ENCODE results near the gene USP50.
"Not testable (repeated sequence)": the region's sequence is repeated elsewhere in the genome, so short reads cannot be mapped to it uniquely, and the experiment has no call there.

USP50 gene

DNA sequence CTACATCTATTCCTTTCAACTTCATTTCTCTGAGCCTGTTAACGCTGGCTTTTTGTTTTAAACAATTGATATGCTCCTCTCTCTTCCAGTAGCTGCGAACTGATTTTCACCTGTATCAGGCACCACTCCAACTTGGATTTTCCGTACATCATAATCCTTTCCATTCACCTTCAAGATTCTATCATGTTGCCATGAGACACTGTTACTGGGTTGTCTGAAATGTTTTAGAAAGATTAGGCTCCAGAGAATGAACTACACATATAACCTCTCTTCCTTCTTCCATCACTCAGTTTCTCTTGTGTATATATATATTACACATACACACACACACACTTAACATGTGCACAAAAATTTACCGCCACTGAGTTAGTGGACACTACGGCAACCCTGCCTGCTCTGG, at the start of gene USP50:
TSS of gene USP50 (minus strand) at position 101 of the 400 bp plus-strand sequence. CDS start 141 bp downstream, outside the sequence.
- DNase-seq (ENCODE audit: low read depth in 2 of 2): no peak

DNA sequence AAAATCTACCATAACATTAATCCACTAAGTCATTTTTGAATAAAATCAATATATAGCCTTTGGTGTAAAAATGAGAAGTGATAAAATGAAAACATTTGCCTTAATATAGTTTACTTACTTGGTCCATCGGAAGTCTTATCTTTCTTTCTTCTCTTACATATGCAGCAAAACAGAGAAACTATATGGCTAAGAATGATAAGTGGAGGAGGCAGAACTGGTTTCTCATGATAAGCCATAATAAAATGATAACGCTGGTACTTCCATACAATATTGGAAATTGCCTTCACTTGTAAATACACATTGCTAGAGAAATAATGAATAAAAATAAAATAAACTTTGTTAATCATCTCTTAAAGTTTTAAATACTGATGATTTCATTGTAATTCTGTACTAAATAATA, 47.8 kb upstream of the USP50 start:
- no peak for DNase-seq (ENCODE audit: low read depth in 2 of 2)

DNA sequence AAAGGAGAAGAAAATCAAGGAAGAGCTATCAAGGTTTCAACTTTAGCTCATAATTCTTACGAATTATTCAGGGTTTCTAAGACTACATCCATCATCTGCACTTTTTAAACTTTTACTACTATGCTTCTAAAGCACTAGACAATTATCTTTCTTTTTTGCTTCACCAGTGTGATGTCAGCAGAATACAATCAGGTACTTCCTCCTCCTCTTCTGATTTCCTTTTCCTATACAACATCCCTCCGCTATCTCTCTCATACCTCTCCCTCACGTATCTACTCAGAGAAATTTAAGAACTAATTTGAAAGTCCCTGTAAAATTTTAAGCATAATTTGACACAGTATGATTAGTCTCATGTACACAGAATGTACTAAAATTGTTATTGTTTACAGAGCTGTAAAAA, 47.3 kb upstream of the USP50 start:
- no peak for DNase-seq (ENCODE audit: low read depth in 2 of 2)

DNA sequence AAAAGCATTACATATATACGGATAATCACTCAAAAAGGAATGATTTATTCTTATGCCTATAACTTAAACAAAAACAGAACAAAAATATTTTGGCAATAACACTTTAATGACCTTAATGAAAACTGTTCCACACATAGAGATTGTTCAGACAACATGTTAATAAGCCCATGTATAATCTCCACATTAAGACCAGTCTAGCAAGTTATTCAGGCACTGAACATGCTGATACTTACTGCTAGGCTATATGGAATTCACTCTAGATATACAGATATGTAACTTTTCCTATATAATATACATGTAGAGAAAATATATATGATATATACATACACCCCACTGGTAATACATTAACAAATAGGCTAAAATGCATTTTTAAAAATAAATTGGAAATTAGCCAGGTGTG, 43.8 kb upstream of the USP50 start:
- no peak for DNase-seq (ENCODE audit: low read depth in 2 of 2)

DNA sequence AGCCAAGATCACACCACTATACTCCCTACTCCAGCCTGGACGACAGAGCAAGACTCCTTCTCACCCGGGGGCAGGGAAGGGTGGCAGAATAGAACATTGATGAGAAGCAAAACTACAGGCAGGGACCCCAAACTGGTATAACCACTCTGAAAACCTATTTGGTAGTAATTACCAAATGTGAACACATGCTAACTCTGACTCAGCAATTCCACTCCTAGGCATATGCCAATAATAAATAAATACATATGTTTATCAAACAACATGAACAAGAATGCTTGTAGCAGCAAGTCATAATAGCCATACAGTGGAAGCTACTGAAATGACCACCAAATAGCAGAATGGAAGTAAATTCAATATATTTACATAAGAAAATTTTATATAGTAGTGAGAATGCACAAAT, 31.0 kb upstream of the USP50 start:
- DNase-seq (ENCODE audit: low read depth in 2 of 2): no peak

DNA sequence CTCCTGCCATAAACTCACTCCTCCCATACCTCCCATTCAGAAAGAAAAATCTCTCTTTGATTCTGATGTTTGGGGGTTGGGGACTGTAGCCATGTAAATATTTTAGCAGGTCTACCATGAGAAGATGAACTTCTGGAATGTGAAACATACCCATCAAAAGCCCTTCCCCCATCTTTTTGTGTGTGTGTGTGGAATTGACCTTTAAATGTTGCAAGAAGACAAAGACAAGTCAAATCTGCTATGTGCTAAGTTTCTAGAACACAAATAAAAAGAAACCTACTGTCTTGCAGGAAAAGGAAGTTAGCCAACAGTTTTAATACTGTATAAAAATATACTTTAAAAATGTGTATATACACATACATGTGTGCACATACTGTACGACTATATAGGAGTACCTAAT, 29.7 kb upstream of the USP50 start:
- DNase-seq (ENCODE audit: low read depth in 2 of 2): no peak

DNA sequence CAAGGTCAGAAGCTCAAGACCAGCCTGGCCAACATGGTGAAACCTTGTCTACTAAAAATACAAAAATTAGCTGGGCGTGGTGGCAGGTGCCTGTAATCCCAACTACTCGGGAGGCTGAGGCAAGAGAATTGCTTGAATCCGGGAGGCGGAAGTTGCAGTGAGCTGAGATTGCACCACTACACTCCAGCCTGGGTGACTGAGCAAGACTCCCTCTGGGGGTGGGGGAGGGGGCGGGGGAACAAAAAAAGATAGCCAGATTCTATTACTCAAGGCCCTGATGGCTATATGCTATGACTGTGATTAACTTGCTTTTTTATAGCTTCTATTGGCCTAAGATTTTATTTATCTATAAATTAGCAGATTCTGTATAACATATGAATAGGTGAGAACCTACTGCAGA, 27.4 kb upstream of the USP50 start:
- not testable (repeated sequence) for DNase-seq (ENCODE audit: low read depth in 2 of 2)

DNA sequence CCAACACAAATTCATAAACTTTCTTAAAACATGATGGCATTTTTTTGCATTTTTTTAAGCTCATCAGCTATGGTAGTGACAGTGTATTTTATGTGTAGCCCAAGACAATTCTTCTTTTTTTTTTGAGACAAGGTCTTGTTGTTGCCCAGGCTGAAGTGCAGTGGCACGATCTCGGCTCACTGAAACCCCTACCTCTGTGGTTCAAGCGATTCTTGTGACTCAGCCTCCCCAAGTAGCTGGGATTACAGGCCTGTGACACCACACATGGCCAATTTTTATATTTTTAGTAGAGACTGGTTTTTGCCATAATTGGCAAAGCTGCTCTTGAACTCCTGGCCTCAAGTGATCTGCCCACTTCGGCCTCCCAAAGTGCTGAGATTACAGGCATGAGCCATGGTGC, 17.3 kb upstream of the USP50 start:
- no peak for DNase-seq (ENCODE audit: low read depth in 2 of 2)

DNA sequence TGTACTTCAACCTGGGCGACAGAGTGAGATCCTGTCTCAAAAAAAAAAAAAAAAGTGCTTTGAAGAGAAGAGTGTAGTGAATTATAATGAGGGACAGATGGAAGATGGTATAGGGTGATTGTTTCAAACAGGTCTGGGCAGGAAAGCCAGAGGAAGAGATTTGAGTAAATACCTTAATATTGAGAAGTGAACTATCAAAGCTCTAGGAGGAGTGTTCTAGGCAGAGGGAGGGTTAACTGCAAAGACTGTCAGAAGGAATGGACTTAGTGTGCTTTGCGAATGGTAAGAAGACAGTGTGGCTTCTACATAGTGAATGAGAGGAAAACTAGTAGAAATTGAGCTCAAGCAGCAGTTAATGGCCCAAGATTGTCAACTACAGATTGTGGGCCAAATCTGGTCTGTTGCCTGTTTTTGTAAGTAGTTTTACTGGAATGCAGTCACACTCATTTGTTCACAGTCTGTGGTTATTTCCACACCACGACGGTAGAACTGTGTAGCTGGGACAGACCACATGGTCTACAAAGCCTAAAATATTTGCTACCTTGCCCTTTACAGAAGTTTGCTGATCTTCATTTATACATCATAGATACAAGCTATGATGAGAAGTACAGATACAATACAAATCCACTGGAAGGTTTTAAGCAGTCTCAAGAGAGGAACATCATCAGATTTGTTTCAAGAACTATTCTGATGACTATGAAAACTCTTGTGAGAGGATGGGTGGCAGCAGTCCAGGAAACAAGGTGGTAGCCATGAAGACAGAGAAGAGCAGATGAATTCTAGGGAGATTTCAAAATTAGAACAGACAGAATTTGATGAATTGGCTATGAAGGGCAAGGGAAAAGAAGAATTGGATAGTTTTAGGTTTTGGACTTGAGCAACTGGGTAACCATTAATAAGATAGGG, 16.5 kb upstream of the USP50 start:
- no peak for DNase-seq (ENCODE audit: low read depth in 2 of 2)

DNA sequence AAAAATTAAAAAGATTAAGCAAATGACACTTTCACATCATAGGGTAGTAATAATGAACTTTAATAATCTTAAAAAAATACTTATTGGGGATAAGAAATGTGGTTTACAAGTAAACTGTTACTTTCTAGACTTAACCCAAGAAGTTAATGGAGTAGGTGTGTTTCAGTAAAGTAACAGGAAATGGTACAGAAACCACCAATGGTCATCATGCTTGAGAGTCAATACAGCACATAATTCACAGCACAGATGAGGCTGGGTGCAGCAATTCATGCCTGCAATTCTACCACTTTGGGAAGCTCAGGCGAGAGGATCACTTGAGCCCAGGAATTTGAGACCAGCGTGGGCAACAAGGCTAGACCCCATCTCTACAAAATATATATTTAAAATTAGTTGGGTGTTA, 11.5 kb upstream of the USP50 start:
- DNase-seq (ENCODE audit: low read depth in 2 of 2): no peak

DNA sequence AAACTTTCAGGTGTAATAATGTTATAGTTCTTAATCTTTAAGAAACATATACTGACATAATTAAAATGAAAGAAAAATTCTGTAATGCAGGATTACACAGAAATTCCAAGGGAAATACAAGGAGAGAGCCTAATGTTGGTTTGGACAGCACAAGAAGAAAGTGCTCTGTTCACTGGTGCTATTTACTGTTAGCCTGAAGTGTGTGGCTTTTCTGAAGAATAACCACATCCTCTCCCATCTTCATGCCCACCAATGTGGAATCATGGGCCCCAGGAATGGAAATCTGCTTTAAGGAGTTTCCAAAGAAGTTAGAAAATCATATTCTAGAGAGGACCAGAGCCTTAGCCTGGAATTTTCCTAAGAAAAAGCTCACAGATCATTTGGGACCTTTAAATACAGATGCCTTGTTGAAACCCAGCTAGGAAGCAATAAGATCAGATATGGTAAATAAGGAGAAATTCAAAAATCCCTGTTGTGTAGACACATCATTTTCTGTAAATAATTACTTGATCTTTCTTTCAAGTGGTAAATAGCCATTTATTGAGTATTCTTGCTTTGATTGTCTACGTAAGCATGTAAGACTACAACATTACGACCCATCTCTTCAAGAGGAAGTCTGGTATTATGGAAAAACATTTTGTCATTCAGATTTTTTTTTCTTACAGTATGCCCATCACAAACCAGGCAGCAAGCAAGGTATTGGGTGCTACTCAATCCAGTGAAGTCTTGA, 10.3 kb upstream of the USP50 start:
- DNase-seq (ENCODE audit: low read depth in 2 of 2): no peak

DNA sequence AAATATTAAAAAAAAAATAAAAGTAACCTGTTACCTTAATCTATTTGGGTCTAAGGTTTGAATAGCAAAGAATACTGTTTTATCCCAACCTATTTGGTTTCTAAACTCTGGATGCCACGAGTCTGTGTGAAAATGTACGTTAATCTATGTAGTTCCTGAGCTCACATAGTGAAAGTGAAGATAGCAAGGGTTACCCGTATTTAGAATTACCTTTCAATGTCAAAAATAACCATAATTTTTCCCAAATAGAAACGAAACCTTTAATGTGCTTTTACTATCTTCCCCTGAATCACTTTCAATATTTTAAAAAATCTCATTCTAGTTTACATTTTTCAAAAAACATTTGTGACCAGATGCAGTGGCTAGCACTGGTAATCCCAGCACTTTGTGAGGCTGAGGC, 5.8 kb upstream of the USP50 start:
- no peak for DNase-seq (ENCODE audit: low read depth in 2 of 2)

DNA sequence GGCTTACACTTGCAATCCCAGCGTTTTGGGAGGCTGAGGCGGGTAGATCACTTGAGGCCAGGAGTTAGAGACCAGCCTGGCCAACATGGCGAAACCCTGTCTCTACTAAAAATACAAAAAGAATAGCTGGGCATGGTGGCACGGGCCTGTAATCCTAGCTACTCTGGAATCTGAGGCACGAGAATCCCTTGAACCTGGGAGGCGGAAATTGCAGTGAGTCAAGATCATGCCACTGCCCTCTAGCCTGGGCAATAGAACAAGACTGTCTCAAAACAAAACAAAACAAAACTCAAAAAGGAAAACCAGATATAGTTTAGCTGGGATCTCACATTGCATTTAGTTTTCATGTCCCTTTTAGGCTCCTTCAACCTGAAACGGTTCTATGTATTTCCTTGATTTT, 2.9 kb upstream of the USP50 start:
- DNase-seq (ENCODE audit: low read depth in 2 of 2): no peak

DNA sequence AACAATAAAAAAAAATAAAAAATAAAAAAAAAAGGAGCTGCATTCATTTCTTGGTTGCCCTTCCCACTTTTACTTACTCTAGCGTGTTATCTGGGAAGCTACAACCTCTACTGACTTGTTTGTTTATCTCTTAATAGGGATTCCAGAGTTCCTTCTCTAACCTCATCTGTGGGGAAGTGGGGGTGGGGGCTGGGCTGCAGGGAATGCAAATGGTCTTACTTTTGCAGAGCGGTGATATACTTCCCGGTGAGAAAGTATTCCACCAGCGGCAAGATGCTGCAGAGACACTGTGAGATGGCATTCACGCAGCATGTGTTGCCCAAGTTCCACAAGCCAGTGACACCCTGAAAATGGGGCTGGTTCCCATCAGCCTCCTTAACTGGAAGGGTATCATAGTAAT, 2.1 kb downstream of the USP50 start:
- no peak for DNase-seq (ENCODE audit: low read depth in 2 of 2)

DNA sequence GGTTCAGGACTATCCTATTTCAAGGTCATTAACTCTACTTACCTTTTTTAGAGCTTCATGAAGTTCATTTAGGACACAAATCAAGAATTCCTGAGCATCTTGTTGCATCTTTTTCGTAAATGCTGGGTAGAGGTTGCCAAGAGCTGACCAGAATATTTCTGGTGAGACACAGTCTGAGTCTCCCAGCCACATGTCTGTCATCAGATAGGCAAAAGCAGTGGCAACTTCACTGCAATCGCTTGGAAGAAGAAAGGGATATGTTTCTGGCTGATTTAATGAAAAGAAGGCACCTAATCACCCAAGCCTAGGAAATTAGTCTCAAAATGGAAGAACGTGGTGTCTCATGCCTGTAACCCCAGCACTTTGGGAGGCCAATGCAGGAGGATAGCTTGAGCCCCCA, 2.9 kb downstream of the USP50 start:
- DNase-seq (ENCODE audit: low read depth in 2 of 2): no peak

DNA sequence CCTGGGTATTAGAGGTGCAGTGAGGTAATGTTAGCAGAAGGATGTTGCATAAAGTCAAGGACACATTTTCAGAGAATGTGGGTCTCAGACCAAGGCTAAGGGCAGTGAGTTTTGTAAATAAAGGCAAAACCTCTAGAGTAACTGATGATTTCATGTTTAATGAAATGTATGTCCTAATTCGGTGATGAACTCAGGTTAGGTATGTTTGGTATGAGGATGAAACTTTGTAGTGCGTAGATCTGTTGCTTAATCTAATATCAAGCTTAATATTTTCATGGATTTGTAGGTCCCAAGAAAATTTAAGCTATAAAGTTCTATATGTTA, 3.6 kb downstream of the USP50 start:
- no peak for DNase-seq (ENCODE audit: low read depth in 2 of 2)

DNA sequence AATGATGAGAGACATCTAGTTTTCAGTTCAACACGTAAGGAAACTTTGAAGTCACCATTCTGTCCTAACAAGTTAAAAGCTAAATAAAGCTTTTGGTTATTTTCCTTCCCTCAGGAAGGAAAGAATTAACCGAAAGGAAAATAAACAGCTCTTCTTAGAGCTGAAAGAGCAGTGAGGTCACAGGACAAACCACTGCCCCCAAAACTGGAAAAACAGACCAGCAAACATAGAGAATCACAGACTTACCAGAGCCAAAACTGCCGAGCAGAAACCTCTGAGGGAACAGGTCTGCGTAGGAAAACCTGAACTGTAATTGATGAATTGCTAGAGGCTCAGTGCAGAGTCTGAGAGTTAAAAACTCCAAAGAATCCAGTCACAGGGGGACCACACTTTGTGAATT, 14.7 kb downstream of the USP50 start:
- DNase-seq (ENCODE audit: low read depth in 2 of 2): no peak

DNA sequence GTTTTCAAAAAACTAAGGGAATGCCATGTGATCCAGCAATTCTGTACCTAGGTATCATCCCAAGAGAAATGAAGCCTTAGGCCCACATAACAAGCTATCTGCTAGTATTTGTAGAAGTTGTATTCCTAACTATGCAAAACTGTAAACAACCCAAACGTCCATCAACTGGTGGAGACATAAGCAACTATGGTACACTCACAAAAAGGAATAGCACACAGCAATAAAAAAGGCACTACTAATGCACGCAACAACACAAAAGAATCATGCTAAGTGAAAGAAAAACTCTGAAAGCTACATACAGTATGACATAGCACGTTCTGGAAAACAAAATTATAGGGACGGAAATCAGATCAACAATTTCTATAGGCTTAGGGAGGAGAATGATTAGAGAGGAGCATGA, 15.3 kb downstream of the USP50 start:
- no peak for DNase-seq (ENCODE audit: low read depth in 2 of 2)

DNA sequence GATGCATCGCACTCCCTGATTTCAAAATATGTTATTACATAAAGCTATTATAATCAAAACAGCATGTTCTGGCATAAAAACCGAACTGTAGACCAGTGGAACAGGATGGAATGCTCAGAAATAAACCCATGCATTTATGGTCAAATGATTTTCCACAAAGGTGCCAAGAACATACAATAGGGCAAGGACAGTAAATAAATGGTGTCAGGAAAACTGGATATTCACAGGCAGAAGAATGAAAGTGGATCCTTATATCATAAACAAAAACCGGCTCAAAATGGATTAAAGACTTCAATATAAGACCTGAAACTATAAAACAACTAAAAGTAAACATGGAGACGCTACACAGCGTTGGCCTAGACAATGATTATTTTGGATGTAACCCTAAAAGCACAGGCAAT, 22.6 kb downstream of the USP50 start:
- no peak for DNase-seq (ENCODE audit: low read depth in 2 of 2)

DNA sequence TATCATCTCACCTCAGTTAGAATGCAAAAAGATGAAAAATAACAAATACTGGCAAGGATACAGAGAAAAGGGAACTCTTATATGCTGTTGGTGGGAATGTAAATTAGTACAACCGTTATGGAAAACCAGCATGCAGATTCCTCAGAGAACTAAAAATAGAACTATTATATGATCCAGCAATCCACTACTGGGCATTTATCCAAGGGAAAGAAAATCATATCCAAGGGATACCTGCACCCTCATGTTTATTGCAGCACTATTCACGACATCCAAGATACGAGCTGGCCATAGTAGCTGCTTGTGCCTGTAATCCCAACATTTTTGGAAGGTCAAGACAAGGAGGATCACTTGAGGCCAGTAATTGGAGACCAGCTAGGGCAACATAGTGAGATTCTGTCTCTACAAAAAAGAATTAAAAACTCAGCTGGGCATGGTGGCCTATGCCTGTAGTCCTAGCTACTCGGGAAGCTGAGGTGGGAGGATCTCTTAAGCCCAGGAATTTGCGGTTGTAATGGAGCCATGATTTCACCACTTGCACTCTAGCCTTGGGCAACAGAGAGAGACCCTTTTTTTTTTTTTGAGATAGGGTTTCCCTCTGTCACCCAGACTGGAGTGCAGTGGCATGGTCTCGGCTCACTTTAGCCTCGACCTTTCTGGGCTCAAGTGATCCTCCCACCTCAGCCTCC, 26.6 kb downstream of the USP50 start:
- DNase-seq (ENCODE audit: low read depth in 2 of 2): no peak

DNA sequence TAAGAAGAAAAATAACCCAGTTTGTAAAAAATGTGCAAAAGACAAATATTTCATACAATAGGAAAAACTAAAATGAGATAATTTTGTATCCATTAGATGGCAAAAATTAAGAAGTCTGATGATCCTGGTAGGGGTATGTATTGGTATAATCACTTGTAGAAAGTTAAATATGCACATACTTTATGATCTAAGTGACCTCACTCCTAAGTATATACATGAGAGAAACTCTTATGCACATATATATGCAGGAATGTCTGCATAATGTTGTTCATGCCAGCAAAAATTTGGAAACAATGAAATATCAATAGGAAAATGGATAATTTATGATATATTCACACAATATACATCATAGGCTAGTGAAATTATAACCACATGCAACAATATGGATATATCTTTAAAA, 33.5 kb downstream of the USP50 start:
- no peak for DNase-seq (ENCODE audit: low read depth in 2 of 2)

DNA sequence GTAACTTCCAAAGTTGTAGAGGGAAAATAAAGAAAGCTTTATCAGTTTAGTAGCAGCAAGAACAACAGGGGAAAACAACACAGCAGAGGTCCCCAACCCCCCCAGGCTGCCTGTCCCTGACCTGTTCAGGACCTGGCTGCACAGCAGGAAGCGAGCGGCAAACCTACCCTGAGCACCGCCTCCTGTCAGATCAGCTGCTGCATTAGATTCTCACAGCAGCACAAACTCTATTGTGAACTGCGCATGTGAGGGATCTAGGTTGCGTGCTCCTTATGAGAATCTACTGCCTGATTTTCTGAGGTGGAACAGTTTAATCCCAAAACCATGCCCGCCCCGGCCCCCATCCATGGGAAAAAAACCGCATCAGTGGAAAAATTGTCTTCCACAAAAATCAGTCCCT, 40.3 kb downstream of the USP50 start:
- no peak for DNase-seq (ENCODE audit: low read depth in 2 of 2)

DNA sequence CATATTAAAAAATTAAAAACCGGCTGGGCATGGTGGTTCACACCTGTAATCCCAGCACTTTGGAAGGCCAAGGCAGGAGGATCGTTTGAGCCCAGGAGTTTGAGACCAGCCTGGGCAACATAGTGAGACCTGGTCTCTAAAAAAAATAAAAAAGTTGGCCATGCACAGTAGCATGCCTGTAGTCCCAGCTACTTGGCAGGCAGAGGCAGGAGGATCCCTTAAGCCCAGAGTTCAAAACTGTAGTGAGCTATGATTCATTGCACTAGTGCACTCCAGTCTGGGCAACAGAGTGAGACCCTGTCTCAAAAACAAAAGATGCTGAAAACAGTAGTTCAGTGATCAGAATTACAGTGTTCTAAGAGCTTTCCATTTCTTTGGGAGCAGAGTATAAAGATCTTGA, 40.8 kb downstream of the USP50 start:
- not testable (repeated sequence) for DNase-seq (ENCODE audit: low read depth in 2 of 2)

Measured in stimulated activated CD8-positive, alpha-beta memory T cell treated with anti-CD3 and anti-CD28 coated beads, Interleukin-7, amount 100 ng/mL, for 4 hours (primary cell).